Stimulated activated CD8-positive, alpha-beta memory T cell treated with anti-CD3 and anti-CD28 coated beads, Interleukin-4, amount 100 ng/mL, for 4 hours (primary cell): Measurements from ENCODE around the gene EXOSC5.
"Not testable (repeated sequence)": the region's sequence is repeated elsewhere in the genome, so short reads cannot be mapped to it uniquely, and the experiment has no call there.

ENCODE experiments used
- DNase-seq, 2 donors: peaks; one replicate each; pipeline ENCODE4 v3.0.0-alpha.2; 2020; ENCODE audit warnings: low read depth in 2 of 2, low spot score in 1 of 2

EXOSC5 gene

GRCh38 chr19:41408846-41409245, 11.7 kb upstream of the EXOSC5 start:
- DNase-seq = not testable (repeated sequence)

GRCh38 chr19:41408256-41408655, 11.1 kb upstream of the EXOSC5 start:
- DNase-seq = no peak

- DNase-seq = no peak
Measured at GRCh38 chr19:41407271-41407670, 10.1 kb upstream of the EXOSC5 start.

- no peak for DNase-seq
Measured at GRCh38 chr19:41405776-41406175, 8.6 kb upstream of the EXOSC5 start.

GRCh38 chr19:41403181-41403970, 6.2 kb upstream of the EXOSC5 start:
- DNase-seq = no peak

GRCh38 chr19:41402010-41402409, 4.9 kb upstream of the EXOSC5 start:
- DNase-seq = no peak

GRCh38 chr19:41401483-41401882, 4.3 kb upstream of the EXOSC5 start:
- DNase-seq = no peak

- no peak for DNase-seq
Measured at GRCh38 chr19:41399525-41399924, 2.4 kb upstream of the EXOSC5 start.

- no peak for DNase-seq
Measured at GRCh38 chr19:41399091-41399490, 1.9 kb upstream of the EXOSC5 start.

- no peak for DNase-seq
Measured at GRCh38 chr19:41398598-41398997, 1.4 kb upstream of the EXOSC5 start.

- no peak for DNase-seq
Measured at GRCh38 chr19:41398050-41398418, 875 bp upstream of the EXOSC5 start.

- DNase-seq = no peak
Measured at GRCh38 chr19:41395355-41395754, 1.8 kb downstream of the EXOSC5 start.

- DNase-seq = no peak
Measured at GRCh38 chr19:41392775-41393174, 4.4 kb downstream of the EXOSC5 start.

- no peak for DNase-seq
Measured at GRCh38 chr19:41391618-41392017, 5.5 kb downstream of the EXOSC5 start.

- no peak for DNase-seq
Measured at GRCh38 chr19:41386442-41386841, 10.7 kb downstream of the EXOSC5 start.

GRCh38 chr19:41384351-41384750, 12.8 kb downstream of the EXOSC5 start:
- no peak for DNase-seq

GRCh38 chr19:41381536-41381935, 15.6 kb downstream of the EXOSC5 start:
- not testable (repeated sequence) for DNase-seq

GRCh38 chr19:41377977-41378709, 19.0 kb downstream of the EXOSC5 start:
- DNase-seq = no peak

GRCh38 chr19:41376998-41377365, 20.2 kb downstream of the EXOSC5 start:
- peak in 1 of 2 donors; percentile 47 for DNase-seq

GRCh38 chr19:41376241-41376997, 20.7 kb downstream of the EXOSC5 start, which contains the start of gene TMEM91:
TSS of gene TMEM91 (plus strand) at chr19:41376533. CDS start at chr19:41378310, 1,777 bp downstream.
- DNase-seq = no peak

- DNase-seq = no peak
Measured at GRCh38 chr19:41373993-41374392, 23.2 kb downstream of the EXOSC5 start.

GRCh38 chr19:41372501-41372900, 24.7 kb downstream of the EXOSC5 start:
- DNase-seq = no peak
